Anterior cingulate cortex (tissue), 58 donors: ENCODE results near the gene GRIFIN.

Experiments used
- DNase-seq, 58 donors: peaks; one replicate each; lab custom pipeline; 2025; lab: John Stamatoyannopoulos, UW

Gene GRIFIN

GRCh38 chr7:2501947-2502646, 25.9 kb upstream of the GRIFIN start:
- DNase-seq = no peak

- no peak for DNase-seq
Measured at GRCh38 chr7:2500701-2501100, 24.5 kb upstream of the GRIFIN start.

DNA sequence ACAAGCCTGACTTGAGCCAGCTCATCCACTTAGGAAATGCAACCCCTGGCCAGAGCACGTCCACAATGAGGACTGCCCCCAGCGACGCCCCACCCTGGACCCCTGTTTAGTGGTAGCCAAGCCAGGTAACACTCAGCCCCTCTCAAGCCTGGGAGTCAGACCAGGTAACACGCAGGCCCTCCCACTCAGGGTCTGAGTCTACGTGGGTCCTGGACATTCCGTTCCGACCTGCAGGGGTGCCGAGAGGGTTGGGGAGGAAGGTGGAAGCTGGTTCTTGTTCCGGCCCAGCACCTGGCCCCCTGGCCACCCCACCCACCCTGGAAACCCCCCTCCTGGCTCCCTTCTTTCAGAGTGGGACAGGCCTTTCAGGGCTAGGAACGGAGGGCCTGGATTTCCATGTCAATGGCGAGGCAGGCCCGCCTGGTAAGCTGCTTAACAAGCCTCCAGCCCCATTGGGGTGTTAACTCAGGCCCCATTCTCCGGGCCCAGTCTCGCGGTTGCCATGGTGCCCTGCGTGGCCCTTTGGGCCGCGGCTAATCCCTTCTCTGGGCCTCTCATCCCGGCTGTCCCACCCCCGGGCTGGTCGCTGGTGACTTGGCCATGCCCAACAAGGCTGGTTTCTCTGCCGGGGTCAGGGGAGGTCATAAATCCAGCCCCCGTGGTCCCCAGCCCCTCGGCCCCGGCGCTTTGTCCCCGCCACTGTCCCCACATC, 23.7 kb upstream of the GRIFIN start:
- peak in 8 of 58 donors; percentile 8 to 56 (median 26) for DNase-seq

DNA sequence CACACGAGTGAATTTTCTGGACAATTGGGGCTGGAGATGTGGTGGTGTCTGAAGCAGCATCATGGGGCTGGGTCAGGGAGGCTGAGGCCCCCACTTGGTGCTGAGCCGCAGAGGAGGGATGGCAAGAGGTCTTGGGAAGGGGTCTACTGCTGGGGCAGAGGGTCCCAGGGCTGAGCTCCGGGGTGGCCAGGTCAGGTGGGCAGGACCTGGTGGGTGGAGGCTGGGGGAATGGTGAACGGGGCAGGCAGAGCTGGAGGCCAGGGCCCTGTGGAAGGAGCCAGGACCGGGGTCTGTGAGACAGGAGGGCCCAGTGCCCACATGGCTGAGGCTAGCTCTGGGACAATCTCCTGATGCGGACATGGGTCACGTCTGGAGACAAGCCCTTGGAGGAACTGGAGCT, 23.0 kb upstream of the GRIFIN start:
- DNase-seq = no peak

DNA sequence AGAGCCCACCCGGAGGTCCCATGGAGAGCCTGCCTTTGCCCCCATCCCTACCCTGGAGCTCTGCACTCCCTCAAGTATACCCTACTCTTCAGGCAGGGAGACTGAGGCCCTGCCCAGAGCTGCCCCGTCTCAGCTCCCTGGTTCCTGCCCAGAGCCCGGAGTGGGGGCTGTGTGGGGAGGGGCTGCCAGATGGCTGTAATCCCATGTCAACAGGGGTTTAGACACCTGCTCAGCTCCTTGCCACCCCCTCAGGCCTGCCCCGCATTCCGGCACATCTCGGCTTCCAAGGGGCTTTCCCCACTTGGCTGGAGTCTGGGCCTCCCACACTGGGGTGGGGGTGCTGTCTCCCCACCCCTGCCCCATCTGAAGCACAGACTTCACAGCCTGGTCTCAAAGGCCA, 22.5 kb upstream of the GRIFIN start:
- no peak for DNase-seq

DNA sequence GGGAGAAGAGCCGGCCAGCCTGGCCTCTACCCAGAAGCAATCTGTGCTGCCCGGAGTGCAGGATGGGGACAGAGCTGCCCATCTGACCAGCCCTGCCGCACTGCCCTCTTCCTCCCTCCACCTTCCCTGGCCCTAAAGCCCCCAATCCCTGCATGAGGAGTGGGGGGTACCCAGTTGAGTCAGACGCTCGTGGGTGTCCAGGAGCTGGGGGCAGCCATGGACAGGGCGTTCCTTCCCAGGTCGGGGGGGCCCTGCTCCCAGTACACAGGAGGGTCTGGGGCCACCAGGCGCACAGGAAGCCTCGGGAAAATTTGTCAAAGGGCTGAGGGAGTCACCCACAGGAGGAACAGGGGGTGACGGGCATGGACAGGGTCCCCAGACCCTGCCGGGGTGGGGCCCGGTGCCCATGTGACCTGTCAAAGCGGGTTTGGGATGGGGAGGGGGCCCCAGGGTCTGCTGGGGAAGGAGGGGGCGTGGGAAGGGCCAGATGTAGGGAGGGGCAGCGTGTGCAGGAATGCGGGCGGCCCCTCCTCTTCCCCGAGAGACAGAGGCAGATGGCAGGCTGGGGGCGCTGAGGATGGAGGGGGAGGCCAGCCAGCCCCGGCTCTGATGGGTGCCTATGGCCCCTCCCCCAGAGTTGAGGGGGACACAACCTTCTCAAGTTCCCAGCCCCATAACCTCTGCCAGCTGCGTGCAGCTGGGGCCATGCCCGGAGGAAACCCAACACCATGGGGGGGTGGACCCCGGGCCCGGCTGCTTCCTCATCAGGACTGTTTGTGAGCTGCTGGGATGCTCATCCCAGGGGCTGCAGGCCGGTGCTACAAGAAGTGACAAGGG, 21.5 kb upstream of the GRIFIN start:
- no peak for DNase-seq

GRCh38 chr7:2497065-2497464, 20.9 kb upstream of the GRIFIN start:
- no peak for DNase-seq

GRCh38 chr7:2496375-2496774, 20.2 kb upstream of the GRIFIN start:
- DNase-seq = no peak

GRCh38 chr7:2495418-2496299, 19.5 kb upstream of the GRIFIN start:
- DNase-seq = peak in 1 of 58 donors; percentile 36

GRCh38 chr7:2494191-2495130, 18.3 kb upstream of the GRIFIN start:
- DNase-seq = no peak

- no peak for DNase-seq
Measured at GRCh38 chr7:2493205-2494164, 17.3 kb upstream of the GRIFIN start.

DNA sequence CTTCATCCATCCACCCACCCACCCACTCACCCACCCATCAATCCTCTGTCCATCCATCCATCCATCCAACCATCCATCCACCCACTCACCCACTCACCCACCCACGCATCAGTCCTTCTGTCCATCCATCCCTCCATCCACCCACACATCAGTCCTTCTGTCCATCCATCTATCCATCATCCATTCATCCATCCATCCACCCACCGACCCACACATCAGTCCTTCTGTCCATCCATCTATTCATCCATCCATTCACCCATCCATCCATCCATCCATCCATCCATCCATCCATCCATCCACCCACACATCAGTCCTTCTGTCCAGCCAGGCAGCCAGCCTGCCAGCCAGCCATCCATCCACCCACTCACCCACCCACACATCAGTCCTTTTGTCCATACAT, 15.8 kb upstream of the GRIFIN start:
- DNase-seq = no peak

- DNase-seq = no peak
Measured at GRCh38 chr7:2490181-2490651, 14.0 kb upstream of the GRIFIN start.

- no peak for DNase-seq
Measured at GRCh38 chr7:2488681-2489080, 12.5 kb upstream of the GRIFIN start.

DNA sequence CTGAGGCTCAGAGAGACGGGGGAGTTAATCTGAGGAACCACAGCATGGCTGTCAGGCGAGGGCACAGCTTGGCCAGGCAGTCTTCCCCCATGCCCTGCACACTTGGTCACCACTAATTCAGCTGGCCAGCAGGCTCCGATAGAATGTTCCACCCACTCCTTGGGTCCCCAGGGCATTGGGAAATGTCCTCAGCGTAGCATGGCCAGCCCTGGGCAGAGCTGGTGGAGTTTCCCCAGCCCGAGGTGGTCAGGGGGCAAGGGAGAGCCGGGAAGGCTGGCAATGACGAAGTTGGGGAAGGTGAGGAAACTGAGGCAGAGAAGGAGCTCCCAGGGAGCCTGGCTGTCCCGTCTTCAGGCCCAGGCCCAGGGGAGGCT, 12.1 kb upstream of the GRIFIN start:
- no peak for DNase-seq

- DNase-seq = no peak
Measured at GRCh38 chr7:2487586-2488271, 11.5 kb upstream of the GRIFIN start.

- no peak for DNase-seq
Measured at GRCh38 chr7:2484868-2485267, 8.7 kb upstream of the GRIFIN start.
